ENCODE results near the gene MRPL40.

The MRPL40 gene

DNA sequence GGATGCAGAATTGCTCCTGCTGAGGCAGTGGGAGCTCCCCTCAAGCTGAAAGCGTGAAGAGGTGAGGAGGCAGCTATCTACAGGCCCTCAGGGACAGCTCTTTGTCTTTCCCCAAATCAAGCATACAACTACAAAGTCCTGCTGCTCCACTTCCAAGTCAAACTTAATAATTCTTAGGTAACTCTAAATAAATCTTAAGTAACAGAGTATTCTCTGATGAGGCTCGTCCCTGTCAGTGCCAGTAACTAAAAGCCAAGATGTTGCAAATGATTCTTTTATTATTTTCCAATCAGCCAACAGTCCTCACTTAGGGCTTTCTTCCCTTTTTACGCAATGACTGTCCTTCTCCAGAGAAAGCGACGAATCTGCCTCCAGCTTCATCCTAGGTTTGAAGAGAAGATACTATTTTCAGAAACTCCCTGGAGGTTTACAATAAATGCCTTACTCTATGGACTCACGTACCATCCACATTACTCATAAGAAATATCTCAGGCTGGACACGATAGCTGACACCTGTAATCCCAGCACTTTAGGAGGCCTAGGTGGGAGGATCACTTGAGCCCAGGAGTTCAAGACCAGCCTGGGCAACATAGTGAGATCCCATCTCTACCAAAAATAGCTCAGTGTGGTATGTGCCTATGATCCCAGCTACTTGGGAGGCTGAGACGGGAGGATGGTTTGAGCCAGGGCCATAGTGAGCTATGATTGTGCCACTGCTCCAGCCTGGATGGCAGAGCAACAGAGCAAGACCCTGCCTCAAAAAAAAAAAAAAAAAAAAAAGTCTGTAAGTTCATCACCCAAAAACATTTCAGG is 18.2 kb downstream of the MRPL40 start:
- no peak overlapping the region for H3K4me3 ChIP-seq (IDR thresholded peaks at IDR 0.05; ENCODE audit: insufficient read depth, low read depth, low read length)
- H3K36me3 ChIP-seq (ENCODE audit: insufficient read depth) = no peaks in the 10 kb centered on the region
- peaks cover 33% of the 10 kb centered on the region for H3K79me2 ChIP-seq (ENCODE audit: insufficient read depth, low read depth)
- no peaks in the 10 kb centered on the region for H4K20me1 ChIP-seq (ENCODE audit: insufficient read depth)
- no peak overlapping the region for H3K9ac ChIP-seq
- H3K4me1 ChIP-seq (ENCODE audit: low read depth, poor library complexity, severe bottlenecking) = peaks cover 27% of the 10 kb centered on the region
- no peak overlapping the region for H3K4me2 ChIP-seq
- no peak for TF ChIP-seq CTCF (conservative IDR thresholded peaks at IDR 0.05; ENCODE audit: low read depth, low read length)
- H3K27ac ChIP-seq = no peak overlapping the region
- no peaks in the 10 kb centered on the region for H3K27me3 ChIP-seq (ENCODE audit: insufficient read depth, low read depth)
- H2AFZ ChIP-seq (ENCODE audit: low read depth) = no peak overlapping the region

DNA sequence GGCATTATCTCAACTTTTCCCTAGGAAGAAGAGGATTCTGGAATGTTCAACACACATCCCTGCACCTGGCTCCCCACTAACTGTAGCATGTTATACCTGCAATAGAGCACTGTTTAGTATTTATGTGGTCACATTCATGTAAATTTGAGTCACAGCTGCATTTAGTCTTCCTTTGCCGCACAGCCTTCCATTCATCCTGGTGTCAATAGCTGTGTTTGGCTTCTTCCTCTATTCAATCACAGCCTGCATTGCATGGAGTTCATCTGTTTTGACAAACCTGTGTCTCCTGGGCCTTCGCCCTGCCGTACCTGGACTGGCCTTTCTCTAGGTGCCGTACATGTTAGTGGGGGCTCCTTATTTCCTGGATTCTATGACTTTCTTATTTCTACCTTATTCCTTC is 19.2 kb downstream of the MRPL40 start:
- Histone ChIP-seq H3K27ac (no peak overlapping the region), H3K79me2 (ENCODE audit: insufficient read depth, low read depth) (peaks cover 23% of the 10 kb centered on the region; the same call in 1 of the 2 replicates), H2AFZ (ENCODE audit: low read depth) (no peak overlapping the region), H3K27me3 (ENCODE audit: insufficient read depth, low read depth) (no peaks in the 10 kb centered on the region), H3K36me3 (ENCODE audit: insufficient read depth) (no peaks in the 10 kb centered on the region), H3K4me1 (ENCODE audit: low read depth, poor library complexity, severe bottlenecking) (peaks cover 19% of the 10 kb centered on the region), H3K9ac (no peak overlapping the region), H4K20me1 (ENCODE audit: insufficient read depth) (no peaks in the 10 kb centered on the region), H3K4me3 (IDR thresholded peaks at IDR 0.05; ENCODE audit: insufficient read depth, low read depth, low read length) (no peak overlapping the region), H3K4me2 (no peak overlapping the region)
- no peak for TF ChIP-seq CTCF (conservative IDR thresholded peaks at IDR 0.05; ENCODE audit: low read depth, low read length)

DNA sequence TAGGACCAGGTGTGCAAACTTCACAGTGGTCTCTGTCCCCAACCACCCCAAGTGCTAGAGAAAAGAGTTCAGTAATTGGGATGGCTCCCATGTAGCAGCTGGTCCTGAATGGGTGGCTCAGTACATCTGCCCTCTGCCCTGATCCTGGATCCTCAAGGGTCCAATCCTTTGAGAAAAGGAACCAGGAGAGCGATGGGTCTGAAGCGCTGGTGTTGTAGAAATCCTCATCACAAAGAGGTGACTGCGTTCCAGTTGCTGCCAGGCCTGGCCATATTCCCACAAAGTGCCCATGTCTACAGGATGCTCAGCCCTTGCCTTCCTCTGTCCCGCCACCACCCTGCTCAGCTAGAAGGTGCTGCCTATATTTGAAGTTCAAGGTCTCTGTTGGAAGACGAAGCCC is 21.4 kb downstream of the MRPL40 start:
- no peak for TF ChIP-seq CTCF (conservative IDR thresholded peaks at IDR 0.05; ENCODE audit: low read depth, low read length)
- peaks cover 7% of the 10 kb centered on the region; the same call in 1 of the 2 replicates for H3K79me2 ChIP-seq (ENCODE audit: insufficient read depth, low read depth)
- no peaks in the 10 kb centered on the region for H3K36me3 ChIP-seq (ENCODE audit: insufficient read depth)
- H3K4me2 ChIP-seq = no peak overlapping the region
- peaks cover 12% of the 10 kb centered on the region for H3K4me1 ChIP-seq (ENCODE audit: low read depth, poor library complexity, severe bottlenecking)
- no peak overlapping the region for H3K4me3 ChIP-seq (IDR thresholded peaks at IDR 0.05; ENCODE audit: insufficient read depth, low read depth, low read length)
- H3K9ac ChIP-seq = no peak overlapping the region
- no peaks in the 10 kb centered on the region for H4K20me1 ChIP-seq (ENCODE audit: insufficient read depth)
- H2AFZ ChIP-seq (ENCODE audit: low read depth) = no peak overlapping the region
- H3K27me3 ChIP-seq (ENCODE audit: insufficient read depth, low read depth) = no peaks in the 10 kb centered on the region
- H3K27ac ChIP-seq = no peak overlapping the region

DNA sequence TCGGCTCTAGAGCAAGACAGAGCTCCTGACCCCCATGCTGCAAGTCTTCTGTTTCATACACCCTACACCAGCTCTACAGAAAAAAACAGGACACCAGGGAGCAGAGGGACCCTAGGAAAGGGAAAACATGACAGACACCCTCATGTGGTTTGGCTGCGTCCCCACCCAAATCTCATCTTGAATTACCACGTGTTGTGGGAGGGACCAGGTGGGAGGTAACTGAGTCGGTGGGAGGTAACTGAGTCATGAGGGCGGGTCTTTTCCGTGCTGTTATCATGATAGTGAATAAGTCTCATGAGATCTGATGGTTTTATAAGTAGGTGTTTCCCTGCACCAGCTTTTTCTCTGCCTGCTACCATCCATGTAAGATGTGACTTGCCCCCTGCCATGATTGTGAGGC is 21.8 kb downstream of the MRPL40 start:
- no peaks in the 10 kb centered on the region for H4K20me1 ChIP-seq (ENCODE audit: insufficient read depth)
- H3K4me2 ChIP-seq = no peak overlapping the region
- no peak overlapping the region for H2AFZ ChIP-seq (ENCODE audit: low read depth)
- H3K4me1 ChIP-seq (ENCODE audit: low read depth, poor library complexity, severe bottlenecking) = peaks cover 8% of the 10 kb centered on the region
- H3K36me3 ChIP-seq (ENCODE audit: insufficient read depth) = no peaks in the 10 kb centered on the region
- TF ChIP-seq CTCF (conservative IDR thresholded peaks at IDR 0.05; ENCODE audit: low read depth, low read length) = no peak
- H3K79me2 ChIP-seq (ENCODE audit: insufficient read depth, low read depth) = 0 out of 2 replicates have a peak, but pooled peaks cover 3% of the 10 kb centered on the region
- H3K27me3 ChIP-seq (ENCODE audit: insufficient read depth, low read depth) = no peaks in the 10 kb centered on the region
- no peak overlapping the region for H3K9ac ChIP-seq
- no peak overlapping the region for H3K27ac ChIP-seq
- H3K4me3 ChIP-seq (IDR thresholded peaks at IDR 0.05; ENCODE audit: insufficient read depth, low read depth, low read length) = no peak overlapping the region

Data from KMS-11 (cell line).